CD4-positive, alpha-beta T cell treated with Interleukin-6 at 100 ng/mL for 8 hours (primary cell): ENCODE measurements around the gene CDADC1.
"Not testable (repeated sequence)": the region's sequence is repeated elsewhere in the genome, so short reads cannot be mapped to it uniquely, and the experiment has no call there.

ENCODE experiments used
- DNase-seq: peaks from one replicate; pipeline ENCODE4 v3.0.0-alpha.2; 2020; ENCODE audit warnings: mixed read lengths, low spot score

The CDADC1 gene

GRCh38 chr13:49238621-49239020 is 9.1 kb upstream of the CDADC1 start:
- no peak for DNase-seq

GRCh38 chr13:49240017-49240416 is 7.7 kb upstream of the CDADC1 start:
- peak; percentile 40 for DNase-seq

- DNase-seq: no peak
These were observed 6.4 kb upstream of the CDADC1 start for GRCh38 chr13:49241296-49241695.

DNA sequence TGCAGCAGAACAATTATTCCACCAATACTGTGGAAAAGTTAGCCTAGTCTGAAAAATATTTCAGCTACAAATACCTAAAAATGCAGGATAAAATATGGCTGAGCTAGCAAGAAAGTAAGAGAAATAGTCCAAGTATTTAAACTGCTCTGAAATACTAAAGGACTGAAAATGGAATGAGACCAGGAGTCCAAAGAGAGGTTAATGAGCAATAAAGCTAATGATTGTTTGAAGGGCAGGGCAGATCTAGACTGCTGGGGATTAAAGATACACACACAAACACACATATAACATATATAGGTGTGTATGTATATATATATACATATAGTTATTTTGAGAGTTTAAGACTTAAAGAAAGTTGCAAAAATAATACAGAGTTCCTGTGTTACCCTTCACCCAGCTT is 2.6 kb upstream of the CDADC1 start:
- DNase-seq: no peak

- DNase-seq: no peak
These were observed 679 bp upstream of the CDADC1 start for GRCh38 chr13:49246850-49247642.

DNA sequence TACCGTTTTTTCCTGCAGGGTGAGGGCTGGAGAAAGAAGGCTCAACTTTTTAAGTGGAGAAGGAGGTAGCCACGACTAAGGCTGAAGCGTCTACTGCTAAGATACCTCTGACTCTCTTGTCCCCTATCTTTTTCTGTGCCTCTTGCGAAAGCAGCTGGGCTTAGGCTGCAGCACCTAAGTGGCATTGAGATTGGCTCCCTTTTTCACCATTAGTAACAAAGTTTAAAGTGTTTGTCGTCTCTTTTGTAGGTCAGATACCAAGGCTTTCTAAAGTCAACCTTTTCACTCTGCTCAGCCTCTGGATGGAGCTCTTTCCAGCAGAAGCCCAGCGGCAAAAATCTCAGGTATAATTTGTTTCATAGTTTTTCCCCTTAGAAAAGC is 887 bp downstream of the CDADC1 start:
- peak; percentile 1 for DNase-seq

DNA sequence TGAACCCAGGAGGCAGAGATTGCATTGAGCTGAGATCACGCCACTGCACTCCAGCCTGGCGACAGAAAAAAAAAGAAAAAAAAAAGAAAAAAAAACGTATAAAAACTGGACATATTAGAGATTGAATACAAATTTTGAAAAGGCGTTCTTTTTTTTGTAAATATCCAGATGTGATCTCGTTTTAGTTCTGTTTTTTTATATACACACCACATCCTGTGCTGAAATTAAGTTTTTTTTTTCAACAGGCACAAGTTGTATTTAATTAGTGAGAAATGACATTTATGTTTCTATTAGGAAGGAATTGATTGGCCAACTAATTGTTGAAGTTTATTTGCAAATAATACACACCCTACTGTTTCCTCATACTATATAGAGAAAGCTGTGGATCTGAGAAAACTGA is 3.6 kb downstream of the CDADC1 start:
- DNase-seq: no peak

- DNase-seq: no peak
These were observed 5.6 kb downstream of the CDADC1 start for GRCh38 chr13:49253310-49253709.

GRCh38 chr13:49254007-49254406 is 6.3 kb downstream of the CDADC1 start:
- DNase-seq: no peak

GRCh38 chr13:49256841-49257240 is 9.1 kb downstream of the CDADC1 start:
- DNase-seq: no peak

DNA sequence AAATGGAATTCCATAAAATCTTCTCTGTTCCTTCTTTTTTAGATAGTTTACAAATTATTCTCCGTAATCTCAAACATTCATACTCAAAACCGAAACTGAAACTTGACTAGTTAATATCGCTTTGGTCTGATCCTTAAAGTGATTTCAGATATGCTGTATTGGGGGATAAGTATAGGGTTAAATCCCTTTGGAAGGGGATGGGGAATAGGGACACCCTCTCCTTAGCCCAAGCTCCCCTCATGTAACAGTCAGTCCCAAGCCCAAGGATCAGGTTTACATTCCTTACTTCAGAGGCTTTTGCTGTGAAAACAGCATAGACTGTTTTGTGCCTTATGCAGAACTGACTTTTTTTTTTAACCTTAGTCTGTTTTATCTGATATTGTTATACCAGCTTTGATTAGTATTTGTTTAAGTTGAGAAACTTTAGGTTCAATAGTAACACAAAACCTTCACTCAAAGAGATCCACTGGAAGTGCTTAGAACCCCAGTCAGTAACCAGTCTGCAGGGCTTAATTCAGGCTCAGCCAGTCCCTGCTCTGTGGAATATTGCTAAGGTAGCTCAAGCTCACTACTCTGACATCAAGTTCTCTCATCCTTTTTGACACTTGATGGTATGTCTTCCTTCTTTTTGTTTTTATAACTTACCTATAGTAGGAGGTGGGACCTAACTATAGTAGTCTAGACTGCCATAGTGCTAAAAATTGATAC is 10.5 kb downstream of the CDADC1 start:
- DNase-seq: peak; percentile 1

GRCh38 chr13:49259586-49259985 is 11.9 kb downstream of the CDADC1 start:
- DNase-seq: no peak

GRCh38 chr13:49262634-49263033 is 14.9 kb downstream of the CDADC1 start:
- no peak for DNase-seq

DNA sequence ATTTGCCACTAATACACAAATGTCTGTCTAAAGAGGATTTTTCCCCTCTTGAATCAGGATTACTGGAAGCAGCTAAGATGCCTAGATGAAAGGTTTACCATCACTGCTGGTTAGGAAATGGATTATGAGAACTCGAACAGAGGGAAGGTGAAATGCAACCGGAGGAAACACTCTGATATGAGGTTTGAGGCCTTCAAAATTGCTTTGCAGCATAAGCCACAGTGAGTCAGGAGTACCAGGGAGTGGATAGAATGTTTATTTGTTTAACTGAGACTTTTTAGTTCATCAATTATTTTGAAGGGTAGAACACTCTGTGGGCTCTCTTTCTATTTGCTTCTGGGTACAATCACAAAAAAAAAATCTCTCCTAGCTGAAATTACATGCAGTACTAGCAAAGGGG is 18.1 kb downstream of the CDADC1 start:
- DNase-seq: no peak

GRCh38 chr13:49271264-49271663 is 23.5 kb downstream of the CDADC1 start:
- no peak for DNase-seq

DNA sequence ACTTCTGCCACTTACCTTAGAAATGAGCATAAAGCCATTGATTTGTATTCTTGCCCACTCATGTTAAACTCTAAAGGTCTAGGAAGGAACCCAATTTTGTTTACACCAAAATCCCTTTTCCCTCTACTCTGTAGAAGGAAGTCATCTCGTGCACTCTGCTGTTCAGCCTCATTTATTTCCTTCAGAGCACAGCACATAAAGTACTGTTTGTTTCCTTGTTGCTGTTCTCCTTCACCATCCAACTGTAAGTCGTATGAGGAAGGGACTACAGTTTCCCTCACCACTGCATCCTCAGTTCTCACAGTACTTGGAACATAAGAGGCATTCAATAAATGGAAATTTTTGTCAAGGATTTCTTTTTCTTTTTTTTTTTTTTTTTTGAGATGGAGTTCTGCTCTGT is 24.6 kb downstream of the CDADC1 start:
- DNase-seq: no peak

DNA sequence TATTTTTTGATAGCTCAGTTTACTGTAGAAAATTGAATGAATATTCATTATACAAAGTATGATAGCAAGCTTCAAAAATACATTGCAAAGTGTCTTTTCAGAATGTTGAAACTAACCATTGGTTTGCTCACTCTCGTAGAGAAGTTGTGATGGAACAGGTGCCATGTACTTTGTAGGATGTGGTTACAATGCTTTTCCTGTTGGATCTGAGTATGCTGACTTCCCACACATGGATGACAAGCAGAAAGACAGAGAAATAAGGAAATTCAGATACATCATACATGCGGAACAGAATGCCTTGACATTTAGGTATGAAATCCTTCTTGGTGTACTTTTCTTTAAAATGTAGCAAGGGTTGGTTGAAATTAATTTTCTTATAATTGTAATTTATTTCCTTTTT is 30.5 kb downstream of the CDADC1 start:
- no peak for DNase-seq

DNA sequence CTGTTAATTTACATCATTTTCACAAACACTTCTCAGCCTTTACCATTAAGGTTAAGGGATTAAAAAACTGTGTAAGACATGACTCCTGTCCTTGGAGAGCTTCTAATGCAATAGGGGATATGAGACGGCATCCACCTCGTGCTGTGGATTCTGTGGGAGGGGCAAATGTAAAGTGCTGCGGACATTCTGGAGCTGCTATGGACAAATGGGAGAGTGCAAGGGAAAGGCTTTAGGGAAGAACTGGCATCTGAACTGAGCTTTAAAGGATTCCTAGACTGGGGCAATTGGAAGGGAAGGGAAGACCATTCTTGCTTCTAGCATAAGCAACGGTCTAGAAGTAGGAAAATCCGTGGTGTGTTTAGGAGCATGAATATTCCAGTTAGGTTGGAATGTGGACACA is 31.4 kb downstream of the CDADC1 start:
- DNase-seq: no peak

GRCh38 chr13:49279885-49280284 is 32.2 kb downstream of the CDADC1 start:
- DNase-seq: no peak

DNA sequence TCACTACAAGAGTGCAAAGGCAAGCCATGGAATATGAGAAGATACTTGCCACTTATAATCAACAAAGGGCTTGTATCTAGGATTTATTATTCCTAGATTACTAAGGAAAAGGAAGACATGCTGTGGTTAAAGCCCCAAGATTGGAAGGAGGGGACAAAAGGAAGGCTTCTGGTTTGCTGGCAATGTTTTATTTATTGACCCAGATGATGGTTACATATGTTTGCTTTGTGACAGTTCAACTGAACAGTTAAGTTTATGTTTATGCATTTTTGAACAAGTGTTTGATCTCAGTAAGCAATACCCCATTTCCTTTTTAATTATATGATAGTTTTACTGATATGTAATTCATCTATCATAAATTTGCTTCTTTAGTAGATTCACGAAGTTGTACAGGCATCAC is 40.3 kb downstream of the CDADC1 start:
- no peak for DNase-seq

DNA sequence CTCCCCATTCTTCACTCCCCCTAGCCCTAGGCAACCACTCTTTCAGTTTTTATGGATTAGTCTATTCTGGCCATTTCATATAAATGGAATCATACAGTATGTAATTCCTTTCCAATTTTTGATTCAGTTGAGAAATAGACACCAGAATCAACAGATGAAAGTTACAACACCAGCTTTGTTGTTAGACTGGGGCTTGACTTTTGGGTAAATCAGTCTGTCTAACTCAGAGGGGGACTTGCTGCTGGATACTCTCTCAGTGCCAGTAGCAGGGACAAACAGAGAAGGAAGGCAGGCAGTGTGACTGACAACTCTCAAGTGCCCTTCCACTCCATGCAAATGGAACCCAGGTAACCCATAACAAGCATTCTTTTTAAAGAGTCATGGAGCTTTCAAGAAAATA is 40.7 kb downstream of the CDADC1 start:
- DNase-seq: no peak

DNA sequence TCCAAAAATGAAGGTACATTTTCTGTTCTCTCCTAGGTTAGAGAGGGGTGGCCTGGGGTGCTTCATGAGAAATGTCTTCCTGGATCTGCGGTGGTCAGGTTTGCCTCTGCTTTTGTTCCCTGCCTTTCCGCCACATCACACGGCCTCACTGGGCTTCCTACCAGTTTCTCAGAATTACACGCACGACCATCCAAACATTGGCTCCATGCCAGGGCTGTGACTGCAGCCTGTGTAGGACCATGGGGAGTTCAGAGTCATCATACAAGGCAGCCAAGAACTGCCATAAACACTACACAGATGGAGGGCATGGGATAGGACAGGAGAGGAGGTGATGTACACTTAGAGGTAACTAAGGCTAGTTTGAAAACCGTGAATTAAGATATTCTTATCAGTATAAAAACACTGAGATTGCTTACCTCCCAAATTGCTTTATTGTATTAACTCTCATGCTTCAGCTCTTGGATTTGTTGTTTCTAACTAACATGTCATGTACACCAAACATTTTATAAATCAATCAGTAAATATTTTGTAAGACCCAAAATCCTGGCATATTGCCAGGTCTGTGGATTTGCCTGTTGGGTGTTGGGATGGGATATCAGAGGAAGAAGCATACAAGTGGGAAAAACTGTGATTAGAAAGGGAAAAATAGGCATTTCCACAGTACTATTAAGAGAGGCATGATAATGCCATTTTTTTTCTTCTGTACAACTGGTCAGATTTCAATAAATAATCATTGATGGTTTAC is 45.2 kb downstream of the CDADC1 start:
- DNase-seq: no peak

DNA sequence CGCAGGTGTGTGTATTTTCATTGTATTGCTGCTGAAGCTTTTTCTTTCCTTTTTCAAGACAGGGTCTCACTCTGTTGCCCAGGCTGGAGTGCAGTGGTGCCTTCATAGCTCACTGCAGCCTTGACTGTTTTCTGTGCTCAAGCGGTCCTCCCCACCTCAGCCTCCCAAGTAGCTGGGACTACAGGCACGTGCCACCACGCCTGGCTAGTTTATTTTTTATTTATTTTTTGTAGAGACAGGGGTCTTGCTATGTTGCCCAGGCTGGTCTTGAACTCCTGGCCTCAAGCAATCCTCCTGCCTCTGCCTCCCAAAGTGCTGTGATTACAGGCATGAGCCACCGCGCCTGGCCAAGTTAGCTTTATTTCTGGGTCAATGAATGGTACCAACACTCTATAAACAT is 47.0 kb downstream of the CDADC1 start:
- not testable (repeated sequence) for DNase-seq
